HEK293 (cell line): ENCODE results near the gene ITGB2.

Source experiments
- CTCF ChIA-PET: fragments of 350-600 bp; formaldehyde crosslinking; extraction: SDS; loops from one replicate; lab custom pipeline; 2021; ENCODE audit warnings: antibody characterized with exemption; lab: Yijun Ruan, JAX
- POLR2A ChIA-PET: fragments of 300-600 bp; formaldehyde crosslinking; extraction: SDS; loops from one replicate; lab custom pipeline; 2020; ENCODE audit warnings: antibody characterized with exemption, inconsistent platforms; lab: Yijun Ruan, JAX
- H3K27ac ChIP-seq: fragments of 200-500 bp; sonication (Bioruptor generic); 2 replicates; pipeline ENCODE4 v1.5.1; 2014; ENCODE audit warnings: low read depth, low read length, control low read depth, inconsistent platforms; ENCODE audit errors: extremely low read depth
- H3K36me3 ChIP-seq, 2 experiments: fragments of 200-500 bp in 1 of 2; sonication (Bioruptor generic) in 1 of 2; 1 replicate in 1 of 2; 2 replicates in 1 of 2; pipeline ENCODE4 v1.5.1; 2014 to 2017; ENCODE audit warnings: inconsistent platforms in 2 of 2, low read length in 2 of 2; ENCODE audit not compliant: control insufficient read depth in 2 of 2, insufficient read depth in 1 of 2
- H3K4me1 ChIP-seq: fragments of 200-500 bp; sonication (Bioruptor generic); 2 replicates; pipeline ENCODE4 v1.5.1; 2014; ENCODE audit warnings: mild to moderate bottlenecking, low read length, inconsistent platforms; ENCODE audit not compliant: control insufficient read depth, insufficient read depth
- H3K4me3 ChIP-seq: 2 replicates; pipeline ENCODE4 v1.5.1; 2011; ENCODE audit warnings: low read depth, mild to moderate bottlenecking, control low read depth, low read length, moderate library complexity
- H3K9me3 ChIP-seq: fragments of 200-500 bp; sonication (Bioruptor generic); 2 replicates; pipeline ENCODE4 v1.5.1; 2014; ENCODE audit warnings: low read depth, low read length, inconsistent platforms; ENCODE audit not compliant: control insufficient read depth, insufficient read depth
- ATF2 ChIP-seq: fragments of 450-650 bp; formaldehyde crosslinking; IDR thresholded peaks from 2 replicates; pipeline ENCODE4 v1.5.1; 2016; ENCODE audit warnings: missing biosample characterization, missing genetic modification characterization, low read depth
- FEZF1 ChIP-seq: fragments of 450-650 bp; formaldehyde crosslinking; IDR thresholded peaks from 2 replicates; pipeline ENCODE4 v1.5.1; 2016; ENCODE audit warnings: missing biosample characterization, missing genetic modification characterization
- GLI4 ChIP-seq: fragments of 450-650 bp; formaldehyde crosslinking; IDR thresholded peaks from 2 replicates; pipeline ENCODE4 v1.5.1; 2016; ENCODE audit warnings: missing biosample characterization, missing genetic modification characterization
- KLF8 ChIP-seq: fragments of 450-650 bp; formaldehyde crosslinking; IDR thresholded peaks from 2 replicates; pipeline ENCODE4 v1.5.1; 2016; ENCODE audit warnings: missing biosample characterization, missing genetic modification characterization
- PRDM2 ChIP-seq: fragments of 450-650 bp; formaldehyde crosslinking; IDR thresholded peaks from 2 replicates; pipeline ENCODE4 v1.5.1; 2016; ENCODE audit warnings: missing biosample characterization, missing genetic modification characterization, borderline replicate concordance
- SP2 ChIP-seq: fragments of 450-650 bp; formaldehyde crosslinking; IDR thresholded peaks from 2 replicates; pipeline ENCODE4 v1.5.1; 2016; ENCODE audit warnings: missing biosample characterization, missing genetic modification characterization
- TCF7L2 ChIP-seq: IDR thresholded peaks from 2 replicates; pipeline ENCODE4 v1.6.1; 2011; ENCODE audit warnings: low read depth, mild to moderate bottlenecking, inconsistent platforms, low read length, moderate library complexity, borderline replicate concordance
- YY2 ChIP-seq: fragments of 450-650 bp; formaldehyde crosslinking; IDR thresholded peaks from 2 replicates; pipeline ENCODE4 v1.5.1; 2016; ENCODE audit warnings: missing biosample characterization, missing genetic modification characterization
- ZBTB1 ChIP-seq: fragments of 450-650 bp; formaldehyde crosslinking; IDR thresholded peaks from 2 replicates; pipeline ENCODE4 v1.5.1; 2016; ENCODE audit warnings: missing biosample characterization, missing genetic modification characterization
- ZBTB20 ChIP-seq: fragments of 450-650 bp; formaldehyde crosslinking; IDR thresholded peaks from 2 replicates; pipeline ENCODE4 v1.5.1; 2016; ENCODE audit warnings: missing biosample characterization, missing genetic modification characterization
- ZBTB26 ChIP-seq: fragments of 450-650 bp; formaldehyde crosslinking; optimal IDR thresholded peaks from 2 replicates; pipeline ENCODE3; 2016; ENCODE audit warnings: missing biosample characterization, mild to moderate bottlenecking, missing genetic modification characterization
- ZNF138 ChIP-seq: fragments of 450-650 bp; formaldehyde crosslinking; IDR thresholded peaks from 2 replicates; pipeline ENCODE4 v1.5.1; 2016; ENCODE audit warnings: missing biosample characterization, missing genetic modification characterization, borderline replicate concordance
- ZNF16 ChIP-seq: fragments of 450-650 bp; formaldehyde crosslinking; IDR thresholded peaks from 2 replicates; pipeline ENCODE4 v1.5.1; 2016; ENCODE audit warnings: low read depth, missing biosample characterization, missing genetic modification characterization
- ZNF174 ChIP-seq: fragments of 450-650 bp; formaldehyde crosslinking; IDR thresholded peaks from 2 replicates; pipeline ENCODE4 v1.5.0; 2017; ENCODE audit warnings: missing biosample characterization, mild to moderate bottlenecking, missing genetic modification characterization
- ZNF18 ChIP-seq: fragments of 450-650 bp; formaldehyde crosslinking; IDR thresholded peaks from 2 replicates; pipeline ENCODE4 v1.5.1; 2016; ENCODE audit warnings: missing biosample characterization, missing genetic modification characterization
- ZNF19 ChIP-seq: fragments of 450-650 bp; formaldehyde crosslinking; IDR thresholded peaks from 2 replicates; pipeline ENCODE4; 2016; ENCODE audit warnings: missing biosample characterization, missing genetic modification characterization, low read depth
- ZNF23 ChIP-seq: fragments of 450-650 bp; formaldehyde crosslinking; IDR thresholded peaks from 2 replicates; pipeline ENCODE4 v1.5.1; 2016; ENCODE audit warnings: missing biosample characterization, missing genetic modification characterization, borderline replicate concordance
- ZNF394 ChIP-seq: fragments of 450-650 bp; formaldehyde crosslinking; IDR thresholded peaks from 2 replicates; pipeline ENCODE4 v1.5.1; 2016; ENCODE audit warnings: missing biosample characterization, missing genetic modification characterization, mild to moderate bottlenecking, moderate library complexity, borderline replicate concordance
- ZNF423 ChIP-seq: fragments of 450-650 bp; formaldehyde crosslinking; IDR thresholded peaks from 2 replicates; pipeline ENCODE4 v1.5.1; 2016; ENCODE audit warnings: missing biosample characterization, missing genetic modification characterization
- ZNF529 ChIP-seq: fragments of 450-650 bp; formaldehyde crosslinking; IDR thresholded peaks from 2 replicates; pipeline ENCODE4 v1.5.1; 2017; ENCODE audit warnings: missing genetic modification characterization, missing biosample characterization; ENCODE audit not compliant: insufficient replicate concordance
- ZNF530 ChIP-seq: fragments of 450-650 bp; formaldehyde crosslinking; IDR thresholded peaks from 2 replicates; pipeline ENCODE4 v1.5.1; 2016; ENCODE audit warnings: low read depth, missing biosample characterization, missing genetic modification characterization
- ZNF629 ChIP-seq: fragments of 450-650 bp; formaldehyde crosslinking; IDR thresholded peaks from 2 replicates; pipeline ENCODE4 v1.5.1; 2017; ENCODE audit warnings: missing biosample characterization, missing genetic modification characterization
- ZNF677 ChIP-seq: fragments of 450-650 bp; IDR thresholded peaks from 2 replicates; pipeline ENCODE4 v1.5.0; 2018; ENCODE audit warnings: missing biosample characterization, mild to moderate bottlenecking, missing genetic modification characterization, moderate library complexity
- ZNF777 ChIP-seq: fragments of 450-650 bp; formaldehyde crosslinking; IDR thresholded peaks from 2 replicates; pipeline ENCODE4 v1.5.1; 2017; ENCODE audit warnings: missing biosample characterization, missing genetic modification characterization, borderline replicate concordance
- ZSCAN4 ChIP-seq: fragments of 450-650 bp; formaldehyde crosslinking; IDR thresholded peaks from 2 replicates; pipeline ENCODE4 v1.5.1; 2017; ENCODE audit warnings: missing biosample characterization, missing genetic modification characterization
- ZSCAN5A ChIP-seq: fragments of 450-650 bp; formaldehyde crosslinking; IDR thresholded peaks from 2 replicates; pipeline ENCODE4 v1.5.1; 2016; ENCODE audit warnings: missing biosample characterization, missing genetic modification characterization

ITGB2 gene

GRCh38 chr21:44911068-44911383, 9.7 kb downstream of the ITGB2 start:
- H3K27ac ChIP-seq = no peak overlapping the region
- no peaks in the 10 kb centered on the region for H3K36me3 ChIP-seq
- no peak for TF ChIP-seq ZNF423 (tag by site-specific recombination)
- TF ChIP-seq ZNF19 (tag by site-specific recombination) = no peak
- TF ChIP-seq KLF8 (tag by site-specific recombination) = no peak
- TF ChIP-seq GLI4 (tag by site-specific recombination) = no peak; the same call in 1 of the 2 replicates
- no peak for TF ChIP-seq SP2
- TF ChIP-seq FEZF1 (tag by site-specific recombination) = no peak
- no peak for TF ChIP-seq ZNF530 (tag by site-specific recombination)
- TF ChIP-seq ZNF174 (tag by site-specific recombination) = no peak
- TF ChIP-seq ZNF677 (tag by site-specific recombination) = no peak
- TF ChIP-seq ZNF529 = no peak
- TF ChIP-seq ZBTB20 (tag by site-specific recombination) = no peak
- TF ChIP-seq TCF7L2 = no peak
- TF ChIP-seq ZBTB26 (tag by site-specific recombination) = peak; percentile 11
- no peak for TF ChIP-seq ZSCAN5A (tag by site-specific recombination)
- TF ChIP-seq ZNF23 (tag by site-specific recombination) = no peak
- no peak for TF ChIP-seq ZNF629 (tag by site-specific recombination)
- no peak for TF ChIP-seq ZNF394 (tag by site-specific recombination)
- TF ChIP-seq PRDM2 = no peak
- TF ChIP-seq ZBTB1 = no peak
- no peak for TF ChIP-seq ZNF16
- no peak for TF ChIP-seq ZNF777
- 0 out of 2 replicates have a peak, but pooled peaks have one; percentile 62 for TF ChIP-seq ZNF18 (tag by site-specific recombination)
- no peak for TF ChIP-seq YY2 (tag by site-specific recombination)
- no peak for TF ChIP-seq ZNF138 (tag by site-specific recombination)
- TF ChIP-seq ATF2 (tag by site-specific recombination) = no peak
- 0 out of 2 replicates have a peak, but pooled peaks have one; percentile 52 for TF ChIP-seq ZSCAN4 (tag by site-specific recombination)
- H3K4me1 ChIP-seq = no peaks in the 10 kb centered on the region
- POLR2A ChIA-PET = no interaction called here
- H3K9me3 ChIP-seq = no peaks in the 10 kb centered on the region
- H3K4me3 ChIP-seq = no peak overlapping the region
- CTCF ChIA-PET = interaction anchor here (0.9 to 1.3 kb wide), 2 partner anchors 16 to 18 kb away, joined by 3 to 8 read pairs; no protein-coding TSS in a partner anchor
